ENCODE measurements around the gene GFPT1.
"Not testable (repeated sequence)": the region's sequence is repeated elsewhere in the genome, so short reads cannot be mapped to it uniquely, and the experiment has no call there.

The GFPT1 gene

GRCh38 chr2:69383176-69383812 is 3.7 kb downstream of the GFPT1 start:
- FAIRE-seq = no peak

- FAIRE-seq = no peak
These were observed 4.5 kb downstream of the GFPT1 start for GRCh38 chr2:69382547-69382946.

GRCh38 chr2:69381337-69381737 is 5.7 kb downstream of the GFPT1 start:
- no peak for FAIRE-seq

- no peak for FAIRE-seq
These were observed 6.7 kb downstream of the GFPT1 start for GRCh38 chr2:69380072-69380917.

- FAIRE-seq = no peak
These were observed 10.6 kb downstream of the GFPT1 start for GRCh38 chr2:69376403-69376802.

- FAIRE-seq = no peak
These were observed 11.3 kb downstream of the GFPT1 start for GRCh38 chr2:69375494-69376353.

- no peak for FAIRE-seq
These were observed 14.3 kb downstream of the GFPT1 start for GRCh38 chr2:69372767-69373166.

- no peak for FAIRE-seq
These were observed 17.2 kb downstream of the GFPT1 start for GRCh38 chr2:69369802-69370201.

- no peak for FAIRE-seq
These were observed 18.4 kb downstream of the GFPT1 start for GRCh38 chr2:69368588-69368987.

- FAIRE-seq = no peak
These were observed 27.7 kb downstream of the GFPT1 start for GRCh38 chr2:69359371-69359770.

GRCh38 chr2:69358914-69359313 is 28.1 kb downstream of the GFPT1 start:
- no peak for FAIRE-seq

GRCh38 chr2:69356471-69356870 is 30.6 kb downstream of the GFPT1 start:
- FAIRE-seq = no peak

GRCh38 chr2:69354976-69355375 is 32.1 kb downstream of the GFPT1 start:
- not testable (repeated sequence) for FAIRE-seq

- FAIRE-seq = no peak
These were observed 33.7 kb downstream of the GFPT1 start for GRCh38 chr2:69353360-69353759.

- FAIRE-seq = no peak
These were observed 38.2 kb downstream of the GFPT1 start for GRCh38 chr2:69348781-69349180.

GRCh38 chr2:69345434-69345833 is 41.6 kb downstream of the GFPT1 start:
- no peak for FAIRE-seq

- no peak for FAIRE-seq
These were observed 42.7 kb downstream of the GFPT1 start for GRCh38 chr2:69344305-69344704.

GRCh38 chr2:69340101-69340775 is 46.8 kb downstream of the GFPT1 start:
- no peak for FAIRE-seq

- no peak for FAIRE-seq
These were observed 51.7 kb downstream of the GFPT1 start for GRCh38 chr2:69335311-69335710.

- FAIRE-seq = no peak
These were observed 53.7 kb downstream of the GFPT1 start for GRCh38 chr2:69333352-69333751.

GRCh38 chr2:69330781-69331180 is 56.2 kb downstream of the GFPT1 start:
- no peak for FAIRE-seq

GRCh38 chr2:69322631-69323030 is 64.4 kb downstream of the GFPT1 start:
- FAIRE-seq = no peak

- no peak for FAIRE-seq
These were observed 70.5 kb downstream of the GFPT1 start for GRCh38 chr2:69316550-69316949.
